CD14-positive monocyte (primary cell): ENCODE measurements around the gene CDKAL1. TPM values are rescaled to one million over a fixed set of nuclear protein-coding genes. Genes with fewer than 3 reads are reported as not detected.

Experiments
- DNase-seq, 3 donors: peaks; one replicate each; pipeline ENCODE4 v3.0.0-alpha.2; 2011 to 2022
- H2AFZ ChIP-seq: 2 replicates; pipeline ENCODE4 v1.6.0; 2012; ENCODE audit warnings: mild to moderate bottlenecking, low read depth, low read length, inconsistent platforms; ENCODE audit not compliant: insufficient read depth, poor library complexity, severe bottlenecking
- H3K27ac ChIP-seq, 2 donors: 1 replicate in 1 of 2; 2 replicates in 1 of 2; pipeline ENCODE4 v1.5.1; 2012 to 2013; ENCODE audit warnings: low read length in 2 of 2, control low read depth in 1 of 2, inconsistent platforms in 1 of 2, low read depth in 1 of 2, mild to moderate bottlenecking in 1 of 2
- H3K27me3 ChIP-seq, 2 donors: one replicate each; pipeline versions ENCODE4 v1.6.0 to v1.6.1; 2011 to 2013; ENCODE audit warnings: low read length in 2 of 2; ENCODE audit not compliant: control insufficient read depth in 2 of 2, insufficient read depth in 2 of 2
- H3K36me3 ChIP-seq, 2 donors: replicated peaks in 1 of 2; 1 replicate in 1 of 2; 2 replicates in 1 of 2; pipeline versions ENCODE4 v1.5.1 to v1.6.1; 2012 to 2013; ENCODE audit warnings: low read length in 2 of 2, control low read depth in 1 of 2, inconsistent platforms in 1 of 2, mild to moderate bottlenecking in 1 of 2; ENCODE audit not compliant: insufficient read depth in 2 of 2, control insufficient read depth in 1 of 2
- H3K4me1 ChIP-seq, 2 donors: 1 replicate in 1 of 2; 2 replicates in 1 of 2; pipeline versions ENCODE4 v1.5.1 to v1.6.1; 2012 to 2013; ENCODE audit warnings: low read length in 2 of 2, control low read depth in 1 of 2, inconsistent platforms in 1 of 2, mild to moderate bottlenecking in 1 of 2, moderate library complexity in 1 of 2; ENCODE audit not compliant: insufficient read depth in 2 of 2, control insufficient read depth in 1 of 2
- H3K4me2 ChIP-seq: replicated peaks from 2 replicates; pipeline ENCODE3; 2012; ENCODE audit warnings: low read length, moderate library complexity, mild to moderate bottlenecking; ENCODE audit not compliant: poor library complexity, severe bottlenecking; ENCODE audit errors: extremely low read depth
- H3K4me3 ChIP-seq, 3 experiments: fragments of 200-600 bp in 1 of 3; sonication (generic) in 1 of 3; replicated peaks in 1 of 3; 1 replicate in 2 of 3; 2 replicates in 1 of 3; pipeline ENCODE4 v1.5.1; 2011 to 2013; ENCODE audit warnings: low read length in 3 of 3, mild to moderate bottlenecking in 3 of 3, control low read depth in 2 of 3, low read depth in 2 of 3, inconsistent platforms in 1 of 3, moderate library complexity in 1 of 3
- H3K79me2 ChIP-seq: 2 replicates; pipeline ENCODE4 v1.6.0; 2012; ENCODE audit warnings: mild to moderate bottlenecking, control low read depth, inconsistent platforms, low read length, moderate library complexity; ENCODE audit not compliant: insufficient read depth
- H3K9ac ChIP-seq: 2 replicates; pipeline ENCODE4 v1.6.0; 2017; ENCODE audit warnings: low read length, mild to moderate bottlenecking; ENCODE audit not compliant: insufficient read depth, poor library complexity, severe bottlenecking
- H3K9me3 ChIP-seq, 2 donors: replicated peaks in 1 of 2; 1 replicate in 1 of 2; 2 replicates in 1 of 2; pipeline versions ENCODE4 v1.5.1 to v1.6.1; 2012 to 2013; ENCODE audit warnings: low read length in 2 of 2, control low read depth in 1 of 2; ENCODE audit not compliant: control insufficient read depth in 1 of 2, insufficient read depth in 1 of 2
- H4K20me1 ChIP-seq: 2 replicates; pipeline ENCODE4 v1.6.0; 2012; ENCODE audit warnings: mild to moderate bottlenecking, low read length, control low read depth, moderate library complexity; ENCODE audit not compliant: insufficient read depth
- H3K27ac Mint-ChIP-seq, 7 donors: one replicate each; pipeline ENCODE4 v1.8.0; 2020; ENCODE audit warnings: mild to moderate bottlenecking in 7 of 7, mixed read lengths in 7 of 7, moderate library complexity in 6 of 7, inconsistent platforms in 2 of 7
- H3K27me3 Mint-ChIP-seq, 3 donors: one replicate each; pipeline ENCODE4 v1.8.0; 2021 to 2022; ENCODE audit warnings: low read depth in 3 of 3, mild to moderate bottlenecking in 3 of 3, mixed read lengths in 3 of 3, moderate library complexity in 3 of 3, inconsistent platforms in 1 of 3
- H3K36me3 Mint-ChIP-seq, 2 donors: one replicate each; pipeline ENCODE4 v1.8.0; 2020; ENCODE audit warnings: mixed read lengths in 2 of 2, inconsistent platforms in 1 of 2, mild to moderate bottlenecking in 1 of 2
- H3K4me1 Mint-ChIP-seq: one replicate; pipeline ENCODE4 v1.8.0; 2020; ENCODE audit warnings: mild to moderate bottlenecking, mixed read lengths
- H3K4me3 Mint-ChIP-seq, 2 donors: one replicate each; pipeline ENCODE4 v1.8.0; 2020; ENCODE audit warnings: mild to moderate bottlenecking in 2 of 2, mixed read lengths in 2 of 2, moderate library complexity in 1 of 2
- H3K9me3 Mint-ChIP-seq, 7 donors: one replicate each; pipeline ENCODE4 v1.8.0; 2020 to 2022; ENCODE audit warnings: mixed read lengths in 7 of 7, mild to moderate bottlenecking in 6 of 7, moderate library complexity in 6 of 7, inconsistent platforms in 2 of 7
- WGBS: methylation state at CpG from one replicate; pipeline ENCODE4 v1.1.5; 2013; ENCODE audit warnings: missing lambda C conversion rate; ENCODE audit not compliant: insufficient coverage; 5-methylcytosine and 5-hydroxymethylcytosine counted together
- intact Hi-C, 2 donors: fragments of 100-400 bp; cut with micrococcal nuclease; formaldehyde crosslinking; loops; one replicate each; pipeline versions ENCODE4 v1.15.0 to v1.15.1; 2023
- polyA plus RNA-seq, 3 donors: library from polyadenylated mRNA; depleted of rRNA in 1 of 3; unstranded in 2 of 3; stranded (reverse) in 1 of 3; fragments of 300-500 nt in 2 of 3; fragments of >200 nt in 1 of 3; fragmentation: Illumina TruSeq in 2 of 3; gene quantifications; 1 replicate in 2 of 3; 2 replicates in 1 of 3; pipeline ENCODE4 v1.2.3, GENCODE V29; 2012 to 2021
- TF ChIP-seq, protein P1 (sequence below): fragments of 200-600 bp; IDR thresholded peaks from one replicate; pipeline ENCODE4 v1.8.0; 2022; ENCODE audit warnings: antibody characterized with exemption, mild to moderate bottlenecking

Gene CDKAL1
- polyA plus RNA-seq, 3 donors: 3.2 to 12.4 (median 8.3) TPM

DNA sequence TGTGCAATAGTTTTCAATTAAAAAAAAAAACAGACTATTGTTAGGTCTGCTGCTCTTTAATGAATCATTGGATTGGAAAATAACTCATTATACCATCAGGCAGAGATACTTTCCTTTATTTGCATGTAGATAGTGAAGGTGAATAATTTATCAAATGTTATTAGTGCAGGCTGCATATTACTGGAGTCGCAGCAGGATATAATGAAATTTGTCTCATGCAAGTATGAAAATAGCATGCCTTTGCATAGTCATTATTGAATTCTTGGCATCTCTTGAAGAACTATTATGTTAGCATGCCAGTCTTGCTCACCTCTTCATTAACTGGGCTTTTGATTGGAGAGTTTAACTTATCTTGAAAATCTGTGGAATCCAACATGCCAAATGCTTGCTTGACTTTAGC is 241.7 kb downstream of the CDKAL1 start:
- Mint-ChIP-seq H3K4me3 (no peak overlapping the region), H3K4me1 (peaks cover 3% of the 10 kb centered on the region), H3K27me3 (no peaks in the 10 kb centered on the region), H3K9me3 (peaks cover 0 to 2% (median 0%) of the 10 kb centered on the region in 7 donors), H3K27ac (no peak overlapping the region), H3K36me3 (peaks cover 14% of the 10 kb centered on the region in 2 donors)
- TF ChIP-seq, protein P1, sequence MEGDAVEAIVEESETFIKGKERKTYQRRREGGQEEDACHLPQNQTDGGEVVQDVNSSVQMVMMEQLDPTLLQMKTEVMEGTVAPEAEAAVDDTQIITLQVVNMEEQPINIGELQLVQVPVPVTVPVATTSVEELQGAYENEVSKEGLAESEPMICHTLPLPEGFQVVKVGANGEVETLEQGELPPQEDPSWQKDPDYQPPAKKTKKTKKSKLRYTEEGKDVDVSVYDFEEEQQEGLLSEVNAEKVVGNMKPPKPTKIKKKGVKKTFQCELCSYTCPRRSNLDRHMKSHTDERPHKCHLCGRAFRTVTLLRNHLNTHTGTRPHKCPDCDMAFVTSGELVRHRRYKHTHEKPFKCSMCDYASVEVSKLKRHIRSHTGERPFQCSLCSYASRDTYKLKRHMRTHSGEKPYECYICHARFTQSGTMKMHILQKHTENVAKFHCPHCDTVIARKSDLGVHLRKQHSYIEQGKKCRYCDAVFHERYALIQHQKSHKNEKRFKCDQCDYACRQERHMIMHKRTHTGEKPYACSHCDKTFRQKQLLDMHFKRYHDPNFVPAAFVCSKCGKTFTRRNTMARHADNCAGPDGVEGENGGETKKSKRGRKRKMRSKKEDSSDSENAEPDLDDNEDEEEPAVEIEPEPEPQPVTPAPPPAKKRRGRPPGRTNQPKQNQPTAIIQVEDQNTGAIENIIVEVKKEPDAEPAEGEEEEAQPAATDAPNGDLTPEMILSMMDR: no peak
- Histone ChIP-seq H2AFZ (no peak overlapping the region), H3K9ac (no peak overlapping the region), H3K9me3 (no peaks in the 10 kb centered on the region), H3K36me3 (peaks cover 0 to 3% of the 10 kb centered on the region in 2 donors), H3K27me3 (no peaks in the 10 kb centered on the region), H3K4me1 (no peaks in the 10 kb centered on the region), H3K27ac (no peak overlapping the region), H4K20me1 (no peaks in the 10 kb centered on the region), H3K4me2 (no peak overlapping the region), H3K4me3 (no peak overlapping the region), H3K79me2 (no peaks in the 10 kb centered on the region)
- DNase-seq: no peak
- intact Hi-C loops: no loop called here
- WGBS: 83% methylated on average over 1 of the region's 1 CpG

DNA sequence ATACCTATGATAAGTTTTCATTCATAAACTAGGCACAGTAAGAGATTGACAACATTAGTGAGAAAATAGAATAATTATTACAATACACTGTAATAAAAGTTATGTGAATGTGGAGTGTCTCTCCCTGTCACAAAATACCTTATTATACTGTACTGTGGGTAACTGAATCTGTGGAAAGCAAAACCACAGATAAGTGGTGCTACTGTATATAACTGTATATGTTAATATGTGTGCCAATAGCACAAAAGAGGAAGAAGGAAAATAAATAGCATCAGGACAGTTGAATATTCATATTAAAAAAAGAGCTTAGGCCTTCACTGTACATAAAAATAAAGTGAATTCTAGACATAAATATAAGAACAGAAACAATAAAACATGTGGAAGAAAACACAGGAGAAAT is 243.5 kb downstream of the CDKAL1 start:
- Mint-ChIP-seq H3K4me1 (peaks cover 3% of the 10 kb centered on the region), H3K4me3 (no peak overlapping the region), H3K27me3 (peaks cover 0 to 1% (median 0%) of the 10 kb centered on the region in 3 donors), H3K9me3 (peaks cover 0 to 2% (median 0%) of the 10 kb centered on the region in 7 donors), H3K36me3 (peaks cover 16 to 22% of the 10 kb centered on the region in 2 donors), H3K27ac (no peak overlapping the region)
- H3K27ac ChIP-seq: no peak overlapping the region
- H4K20me1 ChIP-seq: no peaks in the 10 kb centered on the region
- H3K9ac ChIP-seq: no peak overlapping the region
- DNase-seq: no peak
- no peaks in the 10 kb centered on the region for H3K79me2 ChIP-seq
- H3K27me3 ChIP-seq: no peaks in the 10 kb centered on the region
- peaks cover 0 to 11% of the 10 kb centered on the region in 2 donors for H3K36me3 ChIP-seq
- H3K9me3 ChIP-seq: no peaks in the 10 kb centered on the region
- intact Hi-C loops: no loop called here
- TF ChIP-seq, protein P1: no peak
- H3K4me3 ChIP-seq: no peak overlapping the region
- no peaks in the 10 kb centered on the region for H3K4me1 ChIP-seq
- H2AFZ ChIP-seq: no peak overlapping the region
- H3K4me2 ChIP-seq: no peak overlapping the region
